HEK293 (cell line): ENCODE measurements around the gene RAB2B.
A peak's percentile ranks its signal among the peaks of the same experiment; 100 is the strongest.

ENCODE experiments used
- CTCF ChIA-PET: fragments of 350-600 bp; formaldehyde crosslinking; extraction: SDS; loops from one replicate; lab custom pipeline; 2021; ENCODE audit warnings: antibody characterized with exemption; lab: Yijun Ruan, JAX
- POLR2A ChIA-PET: fragments of 300-600 bp; formaldehyde crosslinking; extraction: SDS; loops from one replicate; lab custom pipeline; 2020; ENCODE audit warnings: antibody characterized with exemption, inconsistent platforms; lab: Yijun Ruan, JAX
- H3K27ac ChIP-seq: fragments of 200-500 bp; sonication (Bioruptor generic); 2 replicates; pipeline ENCODE4 v1.5.1; 2014; ENCODE audit warnings: low read depth, low read length, control low read depth, inconsistent platforms; ENCODE audit errors: extremely low read depth
- H3K36me3 ChIP-seq, 2 experiments: fragments of 200-500 bp in 1 of 2; sonication (Bioruptor generic) in 1 of 2; 1 replicate in 1 of 2; 2 replicates in 1 of 2; pipeline ENCODE4 v1.5.1; 2014 to 2017; ENCODE audit warnings: inconsistent platforms in 2 of 2, low read length in 2 of 2; ENCODE audit not compliant: control insufficient read depth in 2 of 2, insufficient read depth in 1 of 2
- H3K4me1 ChIP-seq: fragments of 200-500 bp; sonication (Bioruptor generic); 2 replicates; pipeline ENCODE4 v1.5.1; 2014; ENCODE audit warnings: mild to moderate bottlenecking, low read length, inconsistent platforms; ENCODE audit not compliant: control insufficient read depth, insufficient read depth
- H3K4me3 ChIP-seq: 2 replicates; pipeline ENCODE4 v1.5.1; 2011; ENCODE audit warnings: low read depth, mild to moderate bottlenecking, control low read depth, low read length, moderate library complexity
- H3K9me3 ChIP-seq: fragments of 200-500 bp; sonication (Bioruptor generic); 2 replicates; pipeline ENCODE4 v1.5.1; 2014; ENCODE audit warnings: low read depth, low read length, inconsistent platforms; ENCODE audit not compliant: control insufficient read depth, insufficient read depth
- EGR2 ChIP-seq: fragments of 450-650 bp; formaldehyde crosslinking; IDR thresholded peaks from 2 replicates; pipeline ENCODE4 v1.5.1; 2016; ENCODE audit warnings: low read depth, missing biosample characterization, missing genetic modification characterization
- GLIS1 ChIP-seq: fragments of 450-650 bp; formaldehyde crosslinking; IDR thresholded peaks from 2 replicates; pipeline ENCODE4 v1.5.1; 2016; ENCODE audit warnings: missing biosample characterization, missing genetic modification characterization
- INSM2 ChIP-seq: fragments of 450-650 bp; formaldehyde crosslinking; IDR thresholded peaks from 2 replicates; pipeline ENCODE4 v1.5.1; 2016; ENCODE audit warnings: missing biosample characterization, missing genetic modification characterization
- KLF16 ChIP-seq: fragments of 450-650 bp; formaldehyde crosslinking; IDR thresholded peaks from 2 replicates; pipeline ENCODE4 v1.5.1; 2017; ENCODE audit warnings: missing biosample characterization, missing genetic modification characterization
- KLF8 ChIP-seq: fragments of 450-650 bp; formaldehyde crosslinking; IDR thresholded peaks from 2 replicates; pipeline ENCODE4 v1.5.1; 2016; ENCODE audit warnings: missing biosample characterization, missing genetic modification characterization
- MZF1 ChIP-seq: fragments of 450-650 bp; formaldehyde crosslinking; IDR thresholded peaks from 2 replicates; pipeline ENCODE4 v1.5.1; 2017; ENCODE audit warnings: missing biosample characterization, missing genetic modification characterization, borderline replicate concordance
- PBX3 ChIP-seq: sonication (generic); formaldehyde crosslinking; IDR thresholded peaks from 2 replicates; pipeline ENCODE4 v1.8.1; 2022; ENCODE audit warnings: mild to moderate bottlenecking, moderate library complexity, missing genetic modification reagents
- REST ChIP-seq: fragments of 450-650 bp; formaldehyde crosslinking; IDR thresholded peaks from 2 replicates; pipeline ENCODE4 v1.5.1; 2016; ENCODE audit warnings: missing biosample characterization, missing genetic modification characterization
- SCRT1 ChIP-seq: fragments of 450-650 bp; formaldehyde crosslinking; IDR thresholded peaks from 2 replicates; pipeline ENCODE4 v1.5.1; 2016; ENCODE audit warnings: missing biosample characterization, missing genetic modification characterization, borderline replicate concordance
- SP7 ChIP-seq: fragments of 450-650 bp; formaldehyde crosslinking; IDR thresholded peaks from 2 replicates; pipeline ENCODE4 v1.5.1; 2016; ENCODE audit warnings: missing biosample characterization, missing genetic modification characterization
- WT1 ChIP-seq: fragments of 450-650 bp; formaldehyde crosslinking; IDR thresholded peaks from 2 replicates; pipeline ENCODE4 v1.5.1; 2016; ENCODE audit warnings: missing biosample characterization, missing genetic modification characterization
- ZBTB10 ChIP-seq: fragments of 450-650 bp; formaldehyde crosslinking; IDR thresholded peaks from 2 replicates; pipeline ENCODE4 v1.5.1; 2016; ENCODE audit warnings: missing biosample characterization, missing genetic modification characterization
- ZBTB17 ChIP-seq: fragments of 450-650 bp; formaldehyde crosslinking; IDR thresholded peaks from 2 replicates; pipeline ENCODE4 v1.5.1; 2016; ENCODE audit warnings: missing biosample characterization, missing genetic modification characterization
- ZBTB20 ChIP-seq: fragments of 450-650 bp; formaldehyde crosslinking; IDR thresholded peaks from 2 replicates; pipeline ENCODE4 v1.5.1; 2016; ENCODE audit warnings: missing biosample characterization, missing genetic modification characterization
- ZBTB44 ChIP-seq: fragments of 450-650 bp; IDR thresholded peaks from 2 replicates; pipeline ENCODE4 v1.5.1; 2018; ENCODE audit warnings: missing biosample characterization, mild to moderate bottlenecking, missing genetic modification characterization
- ZEB2 ChIP-seq: fragments of 450-650 bp; formaldehyde crosslinking; IDR thresholded peaks from 2 replicates; pipeline ENCODE4 v1.5.1; 2016; ENCODE audit warnings: missing biosample characterization, missing genetic modification characterization
- ZNF155 ChIP-seq: fragments of 450-650 bp; formaldehyde crosslinking; IDR thresholded peaks from 2 replicates; pipeline ENCODE4 v1.5.1; 2016; ENCODE audit warnings: missing biosample characterization, missing genetic modification characterization
- ZNF19 ChIP-seq: fragments of 450-650 bp; formaldehyde crosslinking; IDR thresholded peaks from 2 replicates; pipeline ENCODE4; 2016; ENCODE audit warnings: missing biosample characterization, missing genetic modification characterization, low read depth
- ZNF239 ChIP-seq: fragments of 450-650 bp; formaldehyde crosslinking; IDR thresholded peaks from 2 replicates; pipeline ENCODE4 v1.5.1; 2016; ENCODE audit warnings: missing biosample characterization, missing genetic modification characterization
- ZNF335 ChIP-seq: fragments of 450-650 bp; formaldehyde crosslinking; conservative IDR thresholded peaks from 2 replicates; pipeline ENCODE4 v1.5.1; 2016; ENCODE audit warnings: missing biosample characterization, missing genetic modification characterization
- ZNF366 ChIP-seq: fragments of 450-650 bp; formaldehyde crosslinking; conservative IDR thresholded peaks from 2 replicates; pipeline ENCODE4 v1.5.1; 2016; ENCODE audit warnings: missing biosample characterization, missing genetic modification characterization
- ZNF600 ChIP-seq: fragments of 450-650 bp; formaldehyde crosslinking; IDR thresholded peaks from 2 replicates; pipeline ENCODE4 v1.5.1; 2016; ENCODE audit warnings: missing biosample characterization, missing genetic modification characterization
- ZNF610 ChIP-seq: fragments of 450-650 bp; formaldehyde crosslinking; IDR thresholded peaks from 2 replicates; pipeline ENCODE4 v1.5.1; 2016; ENCODE audit warnings: missing biosample characterization, missing genetic modification characterization, borderline replicate concordance
- ZNF692 ChIP-seq: fragments of 450-650 bp; formaldehyde crosslinking; IDR thresholded peaks from 2 replicates; pipeline ENCODE4 v1.5.1; 2016; ENCODE audit warnings: missing biosample characterization, missing genetic modification characterization

Gene RAB2B

GRCh38 chr14:21437063-21437901, 39.5 kb downstream of the RAB2B start:
- Histone ChIP-seq H3K27ac (peak overlapping the region; percentile 90), H3K4me1 (peaks cover 6% of the 10 kb centered on the region; the same call in 1 of the 2 replicates), H3K4me3 (peak overlapping the region; percentile 97), H3K9me3 (no peaks in the 10 kb centered on the region), H3K36me3 (peaks cover 16 to 18% of the 10 kb centered on the region in 2 experiments)
- ChIA-PET POLR2A (interaction anchor here (0.5 to 2.1 kb wide), 19 partner anchors 9 to 245 kb away, joined by 3 to 70 read pairs (median 5); partner anchors contain the start of genes CHD8, METTL3, SALL2 and SUPT16H), CTCF (interaction anchor here (0.6 to 2.7 kb wide), 9 partner anchors 18 to 580 kb away, joined by 3 to 16 read pairs (median 4); partner anchors contain the start of genes CHD8, RAB2B and TOX4)
- peak; percentile 42; the same call in 1 of the 2 replicates for TF ChIP-seq INSM2 (tag by site-specific recombination)
- TF ChIP-seq PBX3 (CRISPR knock-in tag), result peak; percentile 97
- TF ChIP-seq ZNF600, result peak; percentile 96
- no peak for TF ChIP-seq ZBTB44 (tag by site-specific recombination)
- 0 out of 2 replicates have a peak, but pooled peaks have one; percentile 19 for TF ChIP-seq SCRT1 (tag by site-specific recombination)
- peak; percentile 95 for TF ChIP-seq ZBTB10 (tag by site-specific recombination)
- peak; percentile 91 for TF ChIP-seq KLF16
- TF ChIP-seq ZNF239 (tag by site-specific recombination), result no peak
- peak; percentile 72 for TF ChIP-seq EGR2 (tag by site-specific recombination)
- TF ChIP-seq REST (tag by site-specific recombination), result peak; percentile 65
- TF ChIP-seq ZNF692 (tag by site-specific recombination), result peak; percentile 10
- peak; percentile 32; the same call in 1 of the 2 replicates for TF ChIP-seq WT1 (tag by site-specific recombination)
- TF ChIP-seq ZNF155 (tag by site-specific recombination), result no peak
- TF ChIP-seq ZNF610, result 0 out of 2 replicates have a peak, but pooled peaks have one; percentile 51
- peak; percentile 82 for TF ChIP-seq ZBTB17 (tag by site-specific recombination)
- peak; percentile 47; the same call in 1 of the 2 replicates for TF ChIP-seq ZEB2 (tag by site-specific recombination)
- TF ChIP-seq SP7 (tag by site-specific recombination), result peak; percentile 65; the same call in 1 of the 2 replicates
- peak; percentile 93 for TF ChIP-seq ZBTB20
- TF ChIP-seq ZNF335, result peak; percentile 53
- peak; percentile 55; the same call in 1 of the 2 replicates for TF ChIP-seq ZNF366 (tag by site-specific recombination)
- TF ChIP-seq GLIS1 (tag by site-specific recombination), result peak; percentile 84
- TF ChIP-seq ZNF19 (tag by site-specific recombination), result no peak
- TF ChIP-seq MZF1 (tag by site-specific recombination), result 0 out of 2 replicates have a peak, but pooled peaks have one; percentile 27
- peak; percentile 95 for TF ChIP-seq KLF8 (tag by site-specific recombination)
